Stimulated activated CD8-positive, alpha-beta memory T cell treated with anti-CD3 and anti-CD28 coated beads, Interleukin-7, amount 100 ng/mL, for 1 hour (primary cell): ENCODE measurements around the gene DOCK3.
"Not testable (repeated sequence)": the region's sequence is repeated elsewhere in the genome, so short reads cannot be mapped to it uniquely, and the experiment has no call there.

ENCODE experiments used
- DNase-seq, 2 donors: peaks; one replicate each; pipeline ENCODE4 v3.0.0-alpha.2; 2020; ENCODE audit warnings: low read depth in 2 of 2

Gene DOCK3

GRCh38 chr3:51199296-51199695 is 524.6 kb downstream of the DOCK3 start:
- not testable (repeated sequence) for DNase-seq

- DNase-seq = no peak
Measured at GRCh38 chr3:51216291-51216690, 541.6 kb downstream of the DOCK3 start.

GRCh38 chr3:51221959-51222358 is 547.2 kb downstream of the DOCK3 start:
- DNase-seq = no peak

- DNase-seq = no peak
Measured at GRCh38 chr3:51224283-51224682, 549.6 kb downstream of the DOCK3 start.

GRCh38 chr3:51224843-51225242 is 550.1 kb downstream of the DOCK3 start:
- no peak for DNase-seq

GRCh38 chr3:51242939-51243338 is 568.2 kb downstream of the DOCK3 start:
- DNase-seq = no peak

GRCh38 chr3:51243924-51244323 is 569.2 kb downstream of the DOCK3 start:
- no peak for DNase-seq

GRCh38 chr3:51245867-51246266 is 571.1 kb downstream of the DOCK3 start:
- DNase-seq = no peak

GRCh38 chr3:51257870-51258269 is 583.1 kb downstream of the DOCK3 start:
- no peak for DNase-seq

GRCh38 chr3:51264166-51264565 is 589.4 kb downstream of the DOCK3 start:
- DNase-seq = not testable (repeated sequence)

- DNase-seq = no peak
Measured at GRCh38 chr3:51268132-51268531, 593.4 kb downstream of the DOCK3 start.

- no peak for DNase-seq
Measured at GRCh38 chr3:51269466-51269865, 594.7 kb downstream of the DOCK3 start.

- DNase-seq = no peak
Measured at GRCh38 chr3:51270559-51270958, 595.8 kb downstream of the DOCK3 start.

GRCh38 chr3:51271172-51271571 is 596.4 kb downstream of the DOCK3 start:
- no peak for DNase-seq

GRCh38 chr3:51274052-51274451 is 599.3 kb downstream of the DOCK3 start:
- no peak for DNase-seq

GRCh38 chr3:51275111-51275805 is 600.5 kb downstream of the DOCK3 start:
- no peak for DNase-seq

GRCh38 chr3:51276046-51276445 is 601.3 kb downstream of the DOCK3 start:
- DNase-seq = no peak

GRCh38 chr3:51279448-51279847 is 604.7 kb downstream of the DOCK3 start:
- no peak for DNase-seq

- no peak for DNase-seq
Measured at GRCh38 chr3:51280176-51280575, 605.4 kb downstream of the DOCK3 start.

GRCh38 chr3:51282931-51283330 is 608.2 kb downstream of the DOCK3 start:
- DNase-seq = no peak

GRCh38 chr3:51283421-51283820 is 608.7 kb downstream of the DOCK3 start:
- DNase-seq = no peak

- no peak for DNase-seq
Measured at GRCh38 chr3:51295625-51296024, 620.9 kb downstream of the DOCK3 start.

- DNase-seq = no peak
Measured at GRCh38 chr3:51297333-51297732, 622.6 kb downstream of the DOCK3 start.

- DNase-seq = no peak
Measured at GRCh38 chr3:51304230-51304629, 629.5 kb downstream of the DOCK3 start.
